A673 (cell line): ENCODE results near the gene GUCY1B1. TPM values are rescaled to one million over a fixed set of nuclear protein-coding genes. Genes with fewer than 3 reads are reported as not detected.
A peak's percentile ranks its signal among the peaks of the same experiment; 100 is the strongest.

Experiments
- BruUV-seq: library from RNA; stranded (reverse); fragments of 400-500 nt; replicated peaks from 2 replicates; lab custom pipeline; 2021; lab: Mats Ljungman, UMichigan
- CTCF ChIA-PET: fragments of 300-600 bp; sonication (Branson Sonifier 250); formaldehyde crosslinking; loops from one replicate; lab custom pipeline; 2022; ENCODE audit warnings: antibody characterized with exemption; lab: Charles Lee
- POLR2A ChIA-PET: fragments of 300-600 bp; sonication (Branson Sonifier 250); formaldehyde crosslinking; loops from one replicate; lab custom pipeline; 2022; ENCODE audit warnings: antibody characterized with exemption; ENCODE audit not compliant: low non-redundant PET; lab: Charles Lee
- DNase-seq: peaks from one replicate; pipeline ENCODE4 v3.0.0-alpha.2; 2015; ENCODE audit warnings: low spot score
- H3K27ac ChIP-seq: fragments of 200-600 bp; sonication (generic); 2 replicates; pipeline ENCODE4 v1.5.1; 2016; ENCODE audit warnings: mixed run types, low read depth, mild to moderate bottlenecking, mixed read lengths, antibody characterized with exemption, low read length; ENCODE audit not compliant: poor library complexity, severe bottlenecking
- H3K27me3 ChIP-seq: fragments of 200-600 bp; sonication (generic); replicated peaks from 2 replicates; pipeline ENCODE4 v1.6.1; 2017; ENCODE audit warnings: mixed run types, low read depth, mild to moderate bottlenecking, mixed read lengths, antibody characterized with exemption, low read length; ENCODE audit not compliant: insufficient read depth, poor library complexity
- H3K36me3 ChIP-seq: fragments of 200-600 bp; sonication (generic); 2 replicates; pipeline ENCODE4 v1.6.1; 2016; ENCODE audit warnings: mixed run types, mild to moderate bottlenecking, mixed read lengths, antibody characterized with exemption, low read length; ENCODE audit not compliant: insufficient read depth, poor library complexity, severe bottlenecking
- H3K4me1 ChIP-seq: fragments of 200-600 bp; sonication (generic); 2 replicates; pipeline ENCODE4 v1.6.1; 2017; ENCODE audit warnings: mixed run types, mild to moderate bottlenecking, mixed read lengths, antibody characterized with exemption, low read length; ENCODE audit not compliant: insufficient read depth, poor library complexity, severe bottlenecking
- H3K4me3 ChIP-seq: fragments of 200-600 bp; sonication (generic); 2 replicates; pipeline ENCODE4 v1.5.1; 2016; ENCODE audit warnings: low read depth, mixed run types, mild to moderate bottlenecking, mixed read lengths, low read length; ENCODE audit not compliant: poor library complexity, severe bottlenecking
- H3K9me3 ChIP-seq: fragments of 200-600 bp; sonication (generic); 2 replicates; pipeline ENCODE4 v1.6.1; 2016; ENCODE audit warnings: mixed run types, low read depth, mild to moderate bottlenecking, mixed read lengths, antibody characterized with exemption, low read length; ENCODE audit not compliant: poor library complexity, severe bottlenecking
- EZH2 ChIP-seq: fragments of 200-600 bp; sonication (generic); IDR thresholded peaks from 2 replicates; pipeline ENCODE4 v1.6.1; 2017; ENCODE audit warnings: borderline replicate concordance, low read depth, mild to moderate bottlenecking, mixed read lengths, antibody characterized with exemption, low read length; ENCODE audit not compliant: poor library complexity, severe bottlenecking
- intact Hi-C: fragments of 100-400 bp; cut with micrococcal nuclease; formaldehyde crosslinking; loops from one replicate; pipeline ENCODE4 v1.10.0; 2022; ENCODE audit not compliant: unreplicated experiment
- total RNA-seq: library from RNA; stranded (reverse); gene quantifications from 2 replicates; pipeline ENCODE4 v1.2.3, GENCODE V29; 2021
- TF ChIP-seq, protein P1 (sequence below): fragments of 300-800, 200-600 bp; sonication (generic); conservative IDR thresholded peaks from 2 replicates; pipeline ENCODE4 v1.5.1; 2017; ENCODE audit warnings: low read depth, mild to moderate bottlenecking, antibody characterized with exemption, low read length, moderate library complexity, mixed read lengths

The GUCY1B1 gene
- total RNA-seq, 1 experiment from 2014 or later, result not detected

- TF ChIP-seq, protein P1, sequence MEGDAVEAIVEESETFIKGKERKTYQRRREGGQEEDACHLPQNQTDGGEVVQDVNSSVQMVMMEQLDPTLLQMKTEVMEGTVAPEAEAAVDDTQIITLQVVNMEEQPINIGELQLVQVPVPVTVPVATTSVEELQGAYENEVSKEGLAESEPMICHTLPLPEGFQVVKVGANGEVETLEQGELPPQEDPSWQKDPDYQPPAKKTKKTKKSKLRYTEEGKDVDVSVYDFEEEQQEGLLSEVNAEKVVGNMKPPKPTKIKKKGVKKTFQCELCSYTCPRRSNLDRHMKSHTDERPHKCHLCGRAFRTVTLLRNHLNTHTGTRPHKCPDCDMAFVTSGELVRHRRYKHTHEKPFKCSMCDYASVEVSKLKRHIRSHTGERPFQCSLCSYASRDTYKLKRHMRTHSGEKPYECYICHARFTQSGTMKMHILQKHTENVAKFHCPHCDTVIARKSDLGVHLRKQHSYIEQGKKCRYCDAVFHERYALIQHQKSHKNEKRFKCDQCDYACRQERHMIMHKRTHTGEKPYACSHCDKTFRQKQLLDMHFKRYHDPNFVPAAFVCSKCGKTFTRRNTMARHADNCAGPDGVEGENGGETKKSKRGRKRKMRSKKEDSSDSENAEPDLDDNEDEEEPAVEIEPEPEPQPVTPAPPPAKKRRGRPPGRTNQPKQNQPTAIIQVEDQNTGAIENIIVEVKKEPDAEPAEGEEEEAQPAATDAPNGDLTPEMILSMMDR, result no peak
- peak; percentile 53 for TF ChIP-seq EZH2
- intact Hi-C loops, result loop anchor here (10.0 kb wide), 1 partner anchor 495 kb away; no protein-coding TSS in a partner anchor
- CTCF ChIA-PET, result no interaction called here
- H3K27me3 ChIP-seq, result peaks cover 34% of the 10 kb centered on the region
- H3K27ac ChIP-seq, result no peak overlapping the region
- peak overlapping the region; percentile 39 for H3K4me3 ChIP-seq
- POLR2A ChIA-PET, result no interaction called here
- no peaks in the 10 kb centered on the region for H3K4me1 ChIP-seq
- DNase-seq, result peak; percentile 11
- no peaks in the 10 kb centered on the region for H3K36me3 ChIP-seq
- H3K9me3 ChIP-seq, result no peaks in the 10 kb centered on the region
- BruUV-seq, result no TSS peak
Observed at GRCh38 chr4:155759372-155760252, 791 bp downstream of the GUCY1B1 start.

DNA sequence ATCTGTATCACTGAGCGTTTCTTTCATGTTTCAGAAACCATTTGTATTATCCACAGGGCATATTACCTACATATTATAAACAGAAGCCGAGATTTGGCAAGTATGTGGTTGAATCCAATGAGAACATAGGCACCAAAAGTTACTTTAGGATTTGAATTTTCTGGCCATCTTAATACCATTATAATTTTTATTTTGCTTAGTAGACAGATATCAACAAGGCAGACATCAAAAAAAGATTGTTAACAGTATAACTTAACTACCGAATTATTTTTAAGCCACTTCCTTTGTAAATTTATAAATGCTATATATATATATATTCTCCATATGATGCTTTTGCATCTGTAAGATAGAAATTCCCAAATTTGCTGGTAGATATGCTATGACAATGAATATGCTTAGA is 2.2 kb downstream of the GUCY1B1 start:
- DNase-seq, result no peak
- Histone ChIP-seq H3K4me1 (no peaks in the 10 kb centered on the region), H3K27ac (no peak overlapping the region), H3K9me3 (no peaks in the 10 kb centered on the region), H3K27me3 (peaks cover 34% of the 10 kb centered on the region), H3K36me3 (no peaks in the 10 kb centered on the region), H3K4me3 (no peak overlapping the region)
- no peak for TF ChIP-seq EZH2
- TF ChIP-seq, protein P1, result no peak
- CTCF ChIA-PET, result no interaction called here
- POLR2A ChIA-PET, result no interaction called here
- no TSS peak for BruUV-seq
- intact Hi-C loops, result no loop called here

DNA sequence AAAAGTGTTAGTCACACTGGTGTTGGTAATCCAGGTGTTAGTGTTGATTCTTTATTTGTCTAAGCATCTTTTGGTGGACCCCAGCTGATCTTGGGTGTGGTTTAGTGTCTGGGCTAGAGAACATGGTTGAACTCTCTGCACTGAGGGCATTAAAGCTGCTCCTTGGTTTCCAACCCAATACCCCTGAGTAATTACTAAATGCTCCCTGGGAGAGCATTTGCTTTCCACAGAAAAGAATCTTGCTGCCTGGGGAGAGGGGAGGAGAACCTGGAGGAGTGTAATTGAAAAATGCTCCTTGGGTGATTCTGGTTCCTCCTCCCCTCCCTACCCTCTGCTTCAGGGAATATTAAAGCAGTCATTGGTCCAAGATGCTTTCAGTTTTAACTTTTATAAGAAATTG is 3.1 kb downstream of the GUCY1B1 start:
- Histone ChIP-seq H3K9me3 (no peaks in the 10 kb centered on the region), H3K4me1 (no peaks in the 10 kb centered on the region), H3K36me3 (no peaks in the 10 kb centered on the region), H3K27ac (no peak overlapping the region), H3K27me3 (peaks cover 34% of the 10 kb centered on the region), H3K4me3 (no peak overlapping the region)
- BruUV-seq, result no TSS peak
- no peak for TF ChIP-seq EZH2
- TF ChIP-seq, protein P1, result no peak
- intact Hi-C loops, result no loop called here
- CTCF ChIA-PET, result interaction anchor here (0.6 kb wide), 1 partner anchor 17 kb away, joined by 3 read pairs; no protein-coding TSS in a partner anchor
- POLR2A ChIA-PET, result no interaction called here
- DNase-seq, result no peak
